Neural cell (in vitro differentiated cells): ENCODE results near the gene PRTFDC1. TPM values are rescaled to one million over a fixed set of nuclear protein-coding genes. Genes with fewer than 3 reads are reported as not detected.

Experiments used
- H2AFZ ChIP-seq: fragments of 200-600, 300-800 bp; sonication (generic), shearing (Covaris generic); 2 replicates; pipeline ENCODE4 v1.6.0; 2014; ENCODE audit warnings: low read depth, mild to moderate bottlenecking, antibody characterized with exemption, low read length, moderate library complexity
- H3F3A ChIP-seq: fragments of 200-600 bp; shearing (Covaris generic); 2 replicates; pipeline ENCODE4 v1.6.1; 2016; ENCODE audit warnings: mild to moderate bottlenecking, moderate library complexity, mixed read lengths, antibody characterized with exemption, low read length; ENCODE audit not compliant: insufficient read depth, poor library complexity, severe bottlenecking
- H3K27ac ChIP-seq: fragments of 200-600, 300-800 bp; sonication (generic), shearing (Covaris generic); 2 replicates; pipeline ENCODE4 v1.5.1; 2014; ENCODE audit warnings: mild to moderate bottlenecking, low read length, moderate library complexity
- H3K27me3 ChIP-seq: fragments of 300-800, 200-600 bp; sonication (generic), shearing (Covaris generic); 2 replicates; pipeline ENCODE4 v1.6.0; 2014; ENCODE audit warnings: mild to moderate bottlenecking, low read depth, low read length, moderate library complexity; ENCODE audit not compliant: insufficient read depth
- H3K36me3 ChIP-seq: fragments of 300-800, 200-600 bp; sonication (generic), shearing (Covaris generic); 2 replicates; pipeline ENCODE4 v1.5.1; 2014; ENCODE audit warnings: mild to moderate bottlenecking, antibody characterized with exemption, low read length, moderate library complexity; ENCODE audit not compliant: insufficient read depth
- H3K4me2 ChIP-seq: fragments of 300-800, 200-600 bp; sonication (generic), shearing (Covaris generic); 2 replicates; pipeline ENCODE4 v1.6.0; 2014; ENCODE audit warnings: mild to moderate bottlenecking, low read length
- H3K4me3 ChIP-seq: fragments of 300-800, 200-600 bp; sonication (generic), shearing (Covaris generic); 2 replicates; pipeline ENCODE4 v1.5.1; 2014; ENCODE audit warnings: mild to moderate bottlenecking, low read length, moderate library complexity
- H3K79me2 ChIP-seq: fragments of 200-600 bp; shearing (Covaris generic); replicated peaks from 2 replicates; pipeline ENCODE4 v1.6.0; 2014; ENCODE audit warnings: mild to moderate bottlenecking, low read length, moderate library complexity; ENCODE audit not compliant: insufficient read depth
- H3K9ac ChIP-seq: fragments of 300-800, 200-600 bp; sonication (generic), shearing (Covaris generic); 2 replicates; pipeline ENCODE4 v1.6.1; 2016; ENCODE audit warnings: mild to moderate bottlenecking, low read length, mixed read lengths
- H3K9me2 ChIP-seq: fragments of 200-600 bp; shearing (Covaris generic); 2 replicates; pipeline ENCODE4 v1.6.1; 2016; ENCODE audit warnings: mild to moderate bottlenecking, low read length, mixed read lengths; ENCODE audit not compliant: insufficient read depth
- H3K9me3 ChIP-seq: fragments of 200-600, 300-800 bp; sonication (generic), shearing (Covaris generic); 2 replicates; pipeline ENCODE4 v1.6.1; 2016; ENCODE audit warnings: mild to moderate bottlenecking, mixed run types, low read length, moderate library complexity, mixed read lengths
- H4K20me1 ChIP-seq: fragments of 200-600 bp; shearing (Covaris generic); 2 replicates; pipeline ENCODE4 v1.6.1; 2016; ENCODE audit warnings: mild to moderate bottlenecking, mixed run types; ENCODE audit not compliant: insufficient read depth
- EP300 ChIP-seq: fragments of 450-650 bp; conservative IDR thresholded peaks from 2 replicates; pipeline ENCODE4 v1.6.1; 2014; ENCODE audit warnings: antibody characterized with exemption, mild to moderate bottlenecking, moderate library complexity; ENCODE audit not compliant: poor library complexity, severe bottlenecking
- EZH2 ChIP-seq: fragments of 200-600, 300-800 bp; shearing (Covaris generic), sonication (generic); IDR thresholded peaks from 2 replicates; pipeline ENCODE4 v1.6.1; 2014; ENCODE audit warnings: antibody characterized with exemption, low read length, borderline replicate concordance, mild to moderate bottlenecking; ENCODE audit not compliant: insufficient read depth, poor library complexity, severe bottlenecking
- POLR2AphosphoS5 ChIP-seq: IDR thresholded peaks from 2 replicates; pipeline ENCODE4 v1.6.1; 2012
- RAD21 ChIP-seq: fragments of 450-650 bp; conservative IDR thresholded peaks from 2 replicates; pipeline ENCODE4 v1.6.1; 2014; ENCODE audit warnings: antibody characterized with exemption, mild to moderate bottlenecking, moderate library complexity
- REST ChIP-seq: IDR thresholded peaks from 2 replicates; pipeline ENCODE4 v1.6.1; 2012; ENCODE audit warnings: borderline replicate concordance
- SMC3 ChIP-seq: fragments of 450-650 bp; conservative IDR thresholded peaks from 2 replicates; pipeline ENCODE4 v1.6.1; 2014; ENCODE audit warnings: antibody characterized with exemption, mild to moderate bottlenecking, moderate library complexity; ENCODE audit not compliant: poor library complexity
- TAF1 ChIP-seq: IDR thresholded peaks from 2 replicates; pipeline ENCODE4 v1.6.1; 2012; ENCODE audit warnings: low read depth
- polyA plus RNA-seq: library from polyadenylated mRNA; depleted of rRNA; stranded (reverse); fragments of >200 nt; gene quantifications from 2 replicates; pipeline ENCODE4 v1.2.3, GENCODE V29; 2014
- TF ChIP-seq, protein P1 (sequence below): fragments of 450-650 bp; IDR thresholded peaks from 2 replicates; pipeline ENCODE4 v1.5.1; 2014; ENCODE audit warnings: antibody characterized with exemption, mild to moderate bottlenecking, moderate library complexity; ENCODE audit not compliant: poor library complexity, severe bottlenecking

The PRTFDC1 gene
- polyA plus RNA-seq, 1 donor from 2014 or later, result 3.4 TPM

- Histone ChIP-seq H2AFZ (no peak overlapping the region), H3K4me2 (no peak overlapping the region), H3K9me2 (no peaks in the 10 kb centered on the region)
Observed at GRCh38 chr10:24866604-24867583, 85.5 kb downstream of the PRTFDC1 start.

DNA sequence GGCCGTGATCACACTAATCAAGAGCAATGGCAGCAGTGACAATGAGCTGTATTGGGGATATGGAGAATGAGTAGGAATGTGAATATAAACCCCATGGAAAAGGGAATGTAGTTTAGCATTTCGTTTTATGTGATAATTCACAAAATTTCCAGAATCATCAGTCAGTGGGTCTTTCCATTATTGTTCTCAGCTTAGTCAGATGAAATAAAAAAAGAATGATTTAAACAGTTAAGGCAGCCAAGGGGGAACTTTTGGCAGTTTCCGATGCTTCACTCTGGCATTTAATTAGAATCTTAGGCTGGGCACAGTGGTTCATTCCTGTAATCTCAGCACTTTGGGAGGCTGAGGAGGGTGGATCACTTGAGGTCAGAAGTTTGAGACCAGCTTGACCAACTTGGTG, 86.6 kb downstream of the PRTFDC1 start:
- H3K36me3 ChIP-seq, result no peaks in the 10 kb centered on the region
- no peaks in the 10 kb centered on the region for H3K27me3 ChIP-seq
- H3K9me3 ChIP-seq, result no peaks in the 10 kb centered on the region
- H3K9me2 ChIP-seq, result no peaks in the 10 kb centered on the region
- H4K20me1 ChIP-seq, result no peaks in the 10 kb centered on the region
- no peaks in the 10 kb centered on the region for H3K79me2 ChIP-seq
- H3K4me2 ChIP-seq, result no peak overlapping the region
- no peak overlapping the region for H3K9ac ChIP-seq
- H3F3A ChIP-seq, result no peaks in the 10 kb centered on the region
- no peak overlapping the region for H3K4me3 ChIP-seq
- no peak overlapping the region for H3K27ac ChIP-seq
- H2AFZ ChIP-seq, result no peak overlapping the region
- TF ChIP-seq RAD21 (no peak), SMC3 (no peak), REST (no peak), EZH2 (no peak), TAF1 (no peak)
- TF ChIP-seq, protein P1, sequence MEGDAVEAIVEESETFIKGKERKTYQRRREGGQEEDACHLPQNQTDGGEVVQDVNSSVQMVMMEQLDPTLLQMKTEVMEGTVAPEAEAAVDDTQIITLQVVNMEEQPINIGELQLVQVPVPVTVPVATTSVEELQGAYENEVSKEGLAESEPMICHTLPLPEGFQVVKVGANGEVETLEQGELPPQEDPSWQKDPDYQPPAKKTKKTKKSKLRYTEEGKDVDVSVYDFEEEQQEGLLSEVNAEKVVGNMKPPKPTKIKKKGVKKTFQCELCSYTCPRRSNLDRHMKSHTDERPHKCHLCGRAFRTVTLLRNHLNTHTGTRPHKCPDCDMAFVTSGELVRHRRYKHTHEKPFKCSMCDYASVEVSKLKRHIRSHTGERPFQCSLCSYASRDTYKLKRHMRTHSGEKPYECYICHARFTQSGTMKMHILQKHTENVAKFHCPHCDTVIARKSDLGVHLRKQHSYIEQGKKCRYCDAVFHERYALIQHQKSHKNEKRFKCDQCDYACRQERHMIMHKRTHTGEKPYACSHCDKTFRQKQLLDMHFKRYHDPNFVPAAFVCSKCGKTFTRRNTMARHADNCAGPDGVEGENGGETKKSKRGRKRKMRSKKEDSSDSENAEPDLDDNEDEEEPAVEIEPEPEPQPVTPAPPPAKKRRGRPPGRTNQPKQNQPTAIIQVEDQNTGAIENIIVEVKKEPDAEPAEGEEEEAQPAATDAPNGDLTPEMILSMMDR, result no peak

More at GRCh38 chr10:24866604-24867583, 85.5 kb downstream of the PRTFDC1 start:
- Histone ChIP-seq H3K36me3 (no peaks in the 10 kb centered on the region), H3K9me3 (no peaks in the 10 kb centered on the region), H3K27ac (no peak overlapping the region), H3K4me3 (no peak overlapping the region), H3K9ac (no peak overlapping the region), H3K79me2 (no peaks in the 10 kb centered on the region), H3F3A (peaks cover 4% of the 10 kb centered on the region), H4K20me1 (no peaks in the 10 kb centered on the region), H3K27me3 (no peaks in the 10 kb centered on the region)
- TF ChIP-seq REST (peak; percentile 22), EP300 (no peak), POLR2AphosphoS5 (no peak), RAD21 (no peak), SMC3 (no peak)
- TF ChIP-seq, protein P1, result no peak
